Activated naive CD4-positive, alpha-beta T cell treated with anti-CD3 and anti-CD28 coated beads, Interleukin-2, amount 50 U/mL, for 16 hours (primary cell): Measurements from ENCODE around the gene NAA20.
"Not testable (repeated sequence)": the region's sequence is repeated elsewhere in the genome, so short reads cannot be mapped to it uniquely, and the experiment has no call there.

ENCODE experiments used
- DNase-seq: peaks from one replicate; pipeline ENCODE4 v3.0.0-alpha.2; 2020

The NAA20 gene

DNA sequence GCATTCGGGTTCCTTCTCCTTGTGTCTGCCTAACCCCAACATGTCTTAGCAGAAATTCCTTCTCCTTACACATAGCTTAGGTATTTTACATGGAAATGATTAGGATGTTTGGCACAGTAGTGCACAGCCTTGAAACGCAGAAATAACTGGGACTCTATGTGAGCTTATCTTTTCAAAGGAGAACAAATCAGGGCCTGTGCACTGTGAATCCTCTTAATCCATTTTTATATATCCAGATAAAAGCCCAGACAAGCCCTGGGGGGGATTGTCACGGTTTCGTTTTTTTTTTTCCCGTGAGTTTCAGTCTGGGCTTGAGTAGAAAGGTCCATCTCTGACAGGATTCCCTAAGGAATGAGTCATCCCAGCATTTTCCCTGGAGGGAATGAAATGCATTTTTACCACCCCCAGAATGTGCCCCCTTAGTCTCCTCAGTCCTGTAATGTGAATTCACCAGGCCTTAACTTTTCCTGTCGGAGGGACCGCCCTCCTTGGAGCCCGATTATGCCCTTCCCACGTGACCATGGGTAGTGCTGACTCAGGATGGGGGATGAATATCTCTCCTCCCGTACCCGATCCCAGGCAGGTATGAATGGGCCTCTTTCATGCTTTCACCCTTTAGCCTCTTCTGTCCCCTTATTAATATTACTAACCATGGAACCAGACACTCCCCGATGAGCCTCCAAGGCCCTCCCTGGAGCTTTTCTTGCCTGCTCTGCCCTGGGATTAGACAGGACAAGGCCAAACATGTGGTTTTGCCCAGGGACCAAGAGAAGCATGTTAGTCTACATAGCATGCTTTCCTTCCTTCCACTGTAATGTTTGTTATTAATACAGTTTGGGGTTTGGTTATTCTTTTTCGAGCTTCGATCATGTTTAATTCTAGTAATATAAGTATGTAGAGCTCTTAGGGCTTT lies 23.9 kb upstream of the NAA20 start:
- DNase-seq = no peak

DNA sequence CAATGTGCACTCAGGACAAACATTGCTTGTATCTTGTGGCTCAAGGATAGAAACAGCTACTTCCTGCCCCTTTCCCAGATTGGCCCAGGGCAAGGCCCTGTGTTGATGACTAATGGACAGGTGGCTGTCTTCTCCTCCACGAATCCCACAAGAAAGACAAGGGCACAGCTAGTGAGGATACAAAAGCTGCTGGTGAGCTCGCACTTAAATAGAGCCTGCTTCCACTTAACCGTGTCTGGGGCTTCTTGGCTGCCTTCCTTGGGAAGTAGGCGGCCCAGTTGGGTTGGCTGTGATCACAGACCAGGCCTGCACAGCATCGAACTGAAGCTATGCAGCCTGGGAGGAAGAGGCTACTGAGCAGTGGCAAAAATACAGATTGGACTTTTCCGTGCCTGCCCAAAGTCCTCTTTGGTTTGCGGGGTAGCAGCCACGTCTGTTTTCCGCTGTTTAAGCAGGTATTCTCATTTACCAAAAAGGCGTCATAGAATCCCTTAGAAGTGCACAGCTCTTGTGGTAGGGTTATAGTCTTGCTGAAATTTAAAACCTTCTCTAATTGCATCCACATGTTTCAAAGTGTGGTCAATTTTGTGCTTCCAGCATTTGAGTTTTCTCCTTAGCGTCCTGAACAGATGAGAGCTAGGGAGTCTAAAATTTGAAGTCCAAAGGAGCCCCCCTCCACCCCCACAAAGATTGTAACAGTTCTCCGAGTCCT lies 23.0 kb upstream of the NAA20 start:
- no peak for DNase-seq

DNA sequence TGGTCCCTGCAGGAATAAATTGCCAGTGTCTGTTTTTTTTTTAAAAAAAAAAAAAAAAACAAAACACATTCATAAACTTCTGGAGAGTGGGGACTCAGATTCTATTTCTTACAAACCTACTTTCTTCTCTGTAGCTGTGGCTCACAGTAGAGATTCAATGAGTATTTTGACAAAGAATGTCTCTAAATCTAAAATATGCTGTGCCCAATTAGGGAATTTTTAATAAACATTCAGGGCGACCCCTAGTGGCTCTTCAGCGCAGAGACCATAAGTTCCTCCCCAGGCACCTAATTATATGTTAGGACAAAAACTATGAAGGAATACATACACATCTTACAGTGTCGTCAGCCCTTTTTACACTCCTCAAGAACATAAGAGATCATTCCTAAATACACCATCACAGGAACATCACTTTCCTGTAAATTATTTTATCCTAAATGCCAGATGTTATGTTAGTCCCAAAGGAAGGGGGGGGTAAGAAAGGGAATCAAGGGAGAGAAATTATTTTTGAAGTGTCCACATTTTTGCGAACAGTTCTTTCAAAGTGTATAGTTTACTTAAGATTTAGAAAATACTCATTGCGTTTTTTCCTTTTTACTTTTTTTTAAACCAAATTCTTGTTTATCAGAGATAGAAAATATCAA lies 21.8 kb upstream of the NAA20 start:
- DNase-seq = no peak

DNA sequence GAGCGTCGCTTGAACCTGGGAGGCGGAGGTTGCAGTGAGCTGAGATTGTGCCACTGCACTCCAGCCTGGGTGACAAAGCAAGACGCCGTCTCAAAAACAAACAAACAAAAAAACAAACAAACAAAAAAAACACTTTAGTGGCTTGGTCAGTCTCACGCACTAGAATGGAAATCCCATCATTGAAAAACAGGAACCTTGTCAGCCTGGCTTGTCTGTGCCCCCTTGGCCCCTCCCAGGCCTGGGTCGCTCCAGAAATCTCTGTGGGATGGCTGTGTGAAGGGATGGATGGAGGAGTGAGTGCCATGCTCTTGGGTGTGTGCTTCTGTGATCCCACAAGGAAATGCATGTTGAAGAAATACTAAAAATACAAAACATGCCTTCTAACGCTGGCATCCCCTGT lies 20.9 kb upstream of the NAA20 start:
- DNase-seq = no peak

DNA sequence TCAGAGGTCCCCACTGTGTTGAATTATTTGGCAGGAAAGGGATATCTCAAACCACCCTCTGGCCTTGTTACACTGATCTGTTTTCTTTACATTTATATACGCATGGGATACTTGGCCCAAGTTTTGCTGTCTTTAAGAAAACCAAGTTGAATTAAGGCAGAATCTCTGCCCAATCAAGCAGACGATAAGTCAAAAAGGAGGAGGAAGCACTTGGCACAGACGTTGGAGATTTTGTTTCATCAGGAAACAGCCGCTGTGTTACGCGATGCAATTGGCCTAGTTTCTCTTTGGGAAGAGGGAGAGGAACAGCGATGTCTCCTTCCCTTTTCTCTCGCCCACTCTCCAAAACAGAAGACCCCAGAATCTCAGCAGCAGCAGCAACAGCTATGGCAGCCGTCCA lies 20.2 kb upstream of the NAA20 start:
- DNase-seq = no peak

DNA sequence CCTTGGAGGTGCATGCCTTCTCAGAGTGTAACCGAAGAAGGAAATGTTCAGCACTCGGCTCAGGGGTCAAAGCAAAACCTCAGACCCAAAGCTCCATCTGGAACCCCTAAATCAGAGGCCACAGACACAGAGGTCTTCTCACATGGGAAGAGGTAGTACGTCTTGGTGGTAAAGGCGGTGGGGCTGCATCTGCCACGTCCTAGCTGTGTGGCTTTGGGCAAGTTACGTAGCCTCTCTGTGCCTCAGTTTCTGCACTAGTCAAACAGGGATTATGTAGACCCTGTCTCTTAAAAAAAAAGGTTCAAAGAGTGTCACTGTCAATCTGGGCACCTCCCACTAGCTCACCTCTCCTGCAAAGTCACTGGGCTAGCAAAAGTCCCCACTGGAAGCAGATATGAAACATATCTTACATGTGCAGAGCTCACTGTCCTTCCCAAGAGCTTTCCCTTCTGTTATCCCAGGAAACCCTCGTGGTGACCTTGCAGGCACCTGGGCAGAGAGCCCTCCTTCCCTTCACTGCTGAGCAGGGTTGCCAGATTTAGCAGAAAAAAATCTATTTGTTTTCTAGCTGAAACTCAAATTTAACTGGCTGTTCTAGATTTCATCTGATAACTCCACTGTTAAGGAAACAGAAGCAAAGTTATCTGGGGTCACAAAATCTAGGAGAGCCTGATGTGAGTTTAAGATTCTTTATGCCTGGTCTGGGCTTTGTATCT lies 18.0 kb upstream of the NAA20 start:
- no peak for DNase-seq

DNA sequence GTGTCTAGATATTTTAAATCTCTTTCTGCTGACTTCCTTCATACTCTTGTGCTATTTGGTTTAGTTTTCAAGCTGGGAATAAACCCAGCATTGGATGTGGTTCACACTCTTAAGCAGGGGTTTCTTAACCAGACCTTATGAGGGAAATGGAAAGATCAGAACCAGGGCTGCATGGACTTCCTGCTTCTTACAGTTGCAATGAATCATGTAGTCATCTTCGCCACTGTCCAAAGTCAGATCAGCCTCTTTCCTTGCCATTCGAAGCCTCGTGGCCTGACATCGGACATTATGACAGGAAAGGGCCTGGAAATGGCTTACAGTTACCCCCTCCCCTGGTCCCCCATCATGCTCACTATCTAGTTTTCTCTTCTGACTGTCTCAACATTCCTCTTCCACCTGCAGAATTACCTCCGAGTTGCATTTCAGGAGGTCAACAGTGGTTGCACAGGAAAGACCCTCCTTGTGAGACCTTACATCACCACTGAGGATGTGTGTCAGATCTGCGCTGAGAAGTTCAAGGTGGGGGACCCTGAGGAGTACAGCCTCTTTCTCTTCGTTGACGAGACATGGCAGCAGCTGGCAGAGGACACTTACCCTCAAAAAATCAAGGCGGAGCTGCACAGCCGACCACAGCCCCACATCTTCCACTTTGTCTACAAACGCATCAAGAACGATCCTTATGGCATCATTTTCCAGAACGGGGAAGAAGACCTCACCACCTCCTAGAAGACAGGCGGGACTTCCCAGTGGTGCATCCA lies 16.8 kb upstream of the NAA20 start:
- no peak for DNase-seq

DNA sequence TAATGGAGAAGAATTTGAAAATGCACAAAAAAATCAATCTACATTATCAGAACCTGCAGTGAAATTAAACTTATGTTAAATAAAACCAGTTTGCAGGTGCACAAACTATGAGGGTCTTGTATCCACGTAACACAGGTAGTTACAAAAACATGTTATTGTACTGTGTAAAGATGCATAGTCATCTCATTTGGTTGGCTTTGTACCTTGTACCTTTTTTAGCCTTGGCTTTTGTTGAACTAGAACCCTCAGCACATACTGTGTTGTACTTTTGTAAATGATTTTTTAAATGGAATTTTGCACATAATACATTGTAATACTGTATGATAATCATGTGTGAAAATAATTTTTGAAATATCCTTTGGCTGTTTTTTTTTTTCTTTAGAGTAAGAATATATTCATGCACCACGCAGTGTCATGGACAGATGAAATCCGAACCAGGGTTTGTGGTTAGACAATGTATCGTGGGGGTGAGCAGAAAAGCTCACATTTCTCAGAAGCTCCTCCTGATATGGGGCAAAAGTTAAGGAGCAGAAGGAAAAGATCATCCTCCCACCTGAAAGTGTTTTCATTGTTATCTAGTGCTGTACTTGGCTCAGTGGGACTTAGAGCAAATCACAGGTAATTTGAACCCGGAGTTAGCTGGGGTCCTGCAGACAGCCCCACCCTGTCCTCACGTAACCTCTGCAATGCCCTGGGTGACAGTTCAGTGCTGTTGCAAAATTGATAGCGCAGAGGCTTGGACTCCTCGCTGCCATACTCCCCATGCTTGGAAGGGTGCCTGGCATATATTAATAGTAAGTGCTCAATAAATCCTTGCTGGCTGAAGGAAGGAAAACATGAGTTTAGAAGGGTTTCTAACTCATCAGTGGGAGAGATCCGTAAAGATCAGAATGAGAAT lies 14.8 kb upstream of the NAA20 start:
- DNase-seq = no peak

DNA sequence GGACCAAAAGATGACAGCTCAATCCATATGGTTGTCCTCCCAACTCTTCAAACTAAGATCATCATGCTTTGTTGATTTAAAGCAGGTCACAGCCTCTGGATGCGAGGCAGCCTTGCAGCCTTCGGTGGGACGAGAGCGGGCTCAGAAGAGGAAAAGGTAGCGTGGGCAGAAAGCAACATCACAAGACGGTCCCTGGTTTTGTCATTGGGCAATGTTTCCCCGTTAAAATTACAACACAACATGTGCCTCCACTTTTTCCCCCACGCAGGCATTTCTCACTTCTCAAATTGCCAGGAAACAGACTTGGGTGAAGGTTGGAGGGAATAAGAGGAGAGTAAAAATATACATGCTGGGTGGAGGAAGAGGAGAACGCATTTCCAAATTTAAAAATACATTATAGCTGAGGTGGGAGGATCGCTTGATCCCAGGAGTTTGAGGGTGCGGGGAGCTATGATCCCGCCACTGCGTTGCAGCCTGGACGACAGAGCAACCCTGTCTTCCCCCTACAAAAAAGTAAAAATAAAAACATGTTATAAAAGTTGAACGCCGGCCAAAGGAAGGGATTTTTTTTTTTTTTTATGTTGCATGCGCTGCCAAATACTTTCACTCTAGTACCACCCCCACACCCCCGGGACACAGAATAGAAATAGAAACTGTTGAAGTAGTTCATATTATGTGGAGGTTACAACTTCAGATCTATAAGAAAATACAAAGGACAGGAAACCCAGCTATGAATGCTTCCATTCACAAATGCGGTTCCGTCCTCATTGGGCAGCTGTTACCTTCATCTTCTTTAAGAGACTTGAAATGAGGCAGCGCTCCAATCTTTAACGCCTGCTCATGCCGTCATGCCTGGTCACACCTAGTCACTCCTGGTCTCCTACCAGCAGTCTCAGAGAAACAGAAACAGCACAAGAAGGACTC lies 13.9 kb upstream of the NAA20 start:
- DNase-seq = peak; percentile 26

DNA sequence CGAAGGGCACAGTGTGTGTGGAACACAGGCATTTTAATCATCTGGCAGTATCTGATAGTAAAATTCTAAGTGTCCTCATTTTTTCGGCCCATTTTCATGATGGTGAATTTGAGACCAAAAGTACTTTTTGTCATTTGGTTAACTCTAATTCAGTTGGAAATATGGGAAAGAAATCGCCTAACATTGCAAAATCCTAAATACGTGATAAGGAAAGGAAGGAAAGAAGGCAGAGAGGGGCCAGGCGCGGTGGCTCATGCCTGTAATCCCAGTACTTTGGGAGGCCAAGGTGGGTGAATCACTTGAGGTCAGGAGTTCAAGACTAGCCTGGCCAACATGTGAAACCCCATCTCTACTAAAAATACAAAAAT lies 13.2 kb upstream of the NAA20 start:
- not testable (repeated sequence) for DNase-seq

DNA sequence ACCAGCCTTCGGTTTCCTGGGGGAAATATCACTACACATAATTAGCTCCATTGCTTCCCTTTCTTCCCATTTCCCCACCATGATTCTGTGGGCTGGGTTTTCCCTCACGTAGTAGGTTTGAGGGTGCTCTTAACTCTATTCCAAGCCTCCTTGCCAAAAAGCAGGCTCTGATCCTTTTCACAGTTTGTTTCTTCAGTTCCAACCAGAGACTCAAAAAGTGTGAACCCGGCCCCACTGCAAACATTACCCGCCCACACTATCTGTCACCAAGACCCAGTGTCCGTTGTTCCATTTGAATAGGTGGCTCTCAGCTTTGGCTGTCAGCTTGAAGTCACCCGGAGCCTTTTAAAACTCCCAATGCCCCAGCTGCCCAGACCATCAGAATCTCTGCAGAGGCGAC lies 11.8 kb upstream of the NAA20 start:
- no peak for DNase-seq

DNA sequence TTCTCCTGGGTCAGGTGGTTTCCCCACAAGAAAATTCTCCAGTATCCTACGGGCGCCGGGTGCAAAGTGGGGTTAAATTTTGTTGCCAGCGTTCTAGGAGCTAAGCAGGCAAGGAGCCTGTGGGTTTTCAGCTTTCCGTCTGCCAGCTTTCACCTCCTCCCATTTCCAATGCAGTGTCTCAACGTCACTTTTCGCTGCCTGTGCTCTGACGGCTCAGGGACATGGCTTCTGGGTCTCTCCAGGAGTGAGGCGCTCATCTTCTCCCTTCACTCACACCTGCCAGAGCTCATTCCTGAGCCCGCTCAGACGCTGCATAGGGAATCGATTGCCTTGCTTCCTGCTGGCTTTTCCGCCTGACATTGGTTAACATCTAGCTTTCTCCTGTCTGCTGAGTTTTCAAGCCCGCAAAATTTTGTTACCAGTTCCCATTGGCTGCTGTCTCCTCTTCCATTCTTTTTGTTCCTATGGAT lies 7.3 kb upstream of the NAA20 start:
- DNase-seq = no peak

DNA sequence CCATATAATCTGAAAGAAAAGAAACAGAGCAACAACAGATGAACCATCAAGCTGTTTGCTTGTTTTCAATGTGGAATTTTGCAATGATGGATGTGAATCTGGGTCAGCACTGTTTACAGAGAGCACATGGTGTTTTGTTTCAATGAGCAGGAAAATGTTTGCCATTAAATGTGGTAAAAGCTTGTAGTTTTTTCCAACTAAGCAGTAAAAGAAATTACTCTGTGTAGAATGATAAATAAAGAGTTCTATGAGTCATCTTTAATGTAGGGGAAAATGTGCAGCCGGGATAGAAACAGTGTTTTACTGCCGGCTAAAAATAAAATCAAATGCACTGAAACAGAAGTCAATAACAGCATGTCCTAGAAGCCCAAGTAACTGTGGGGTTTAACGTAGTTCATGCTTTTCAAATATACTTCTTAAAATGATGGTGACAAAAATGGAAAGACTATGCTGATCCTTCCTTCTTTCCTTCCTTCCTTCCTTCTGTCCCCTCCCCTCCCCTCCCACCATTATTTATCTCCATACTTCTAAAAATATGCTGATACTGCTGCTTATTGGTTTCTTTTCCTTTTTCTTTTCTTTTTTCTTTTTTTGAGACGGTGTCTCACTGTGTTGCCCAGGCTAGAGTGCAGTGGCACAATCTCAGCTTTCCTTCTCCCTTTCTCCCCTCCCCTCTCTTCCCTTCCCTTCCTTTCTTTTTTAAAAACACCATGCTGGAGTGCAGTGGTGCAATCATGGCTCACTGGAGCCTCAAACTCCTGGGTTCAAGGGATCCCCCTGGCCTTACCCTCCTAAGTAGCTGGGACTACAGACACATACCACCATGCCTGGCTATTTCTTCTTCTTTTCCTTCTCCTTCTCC lies 6.3 kb upstream of the NAA20 start:
- DNase-seq = no peak

DNA sequence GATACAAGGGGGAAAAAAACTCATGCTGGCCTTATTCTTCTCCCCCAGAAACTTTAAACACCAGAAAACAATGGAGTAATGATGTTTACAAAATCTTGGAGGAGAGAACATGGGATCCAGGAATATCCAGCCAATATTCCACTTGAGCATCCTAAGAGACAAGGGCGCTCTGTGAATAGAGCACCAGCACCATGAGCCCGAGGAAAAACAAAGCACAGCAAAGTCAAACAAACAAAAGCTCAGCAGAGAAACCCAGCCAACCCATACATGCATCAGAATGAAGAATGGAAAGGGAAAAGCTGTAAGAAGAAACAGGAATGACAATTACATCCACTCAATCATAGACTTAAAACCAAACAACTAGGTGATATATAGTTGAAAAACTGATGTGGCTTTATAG lies 4.6 kb upstream of the NAA20 start:
- DNase-seq = no peak

DNA sequence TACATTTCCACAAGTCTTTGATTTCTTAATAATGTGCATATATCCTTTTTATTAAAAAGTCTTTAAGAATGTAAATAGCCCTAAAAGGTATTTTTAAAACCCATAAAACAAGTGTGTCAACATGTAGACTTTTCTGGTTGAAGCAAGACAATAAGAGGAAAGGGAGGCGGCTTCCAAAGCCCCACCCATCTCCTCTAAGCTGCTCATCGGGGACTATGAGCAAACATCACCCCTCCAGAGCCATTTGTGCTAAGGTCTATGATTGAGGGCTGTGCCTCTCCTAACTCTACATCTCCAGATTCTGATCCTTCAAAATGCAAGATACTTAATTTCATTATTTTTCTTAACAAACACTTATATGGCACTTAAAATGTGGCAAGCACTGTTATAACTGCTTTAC lies 2.5 kb upstream of the NAA20 start:
- peak; percentile 23 for DNase-seq

DNA sequence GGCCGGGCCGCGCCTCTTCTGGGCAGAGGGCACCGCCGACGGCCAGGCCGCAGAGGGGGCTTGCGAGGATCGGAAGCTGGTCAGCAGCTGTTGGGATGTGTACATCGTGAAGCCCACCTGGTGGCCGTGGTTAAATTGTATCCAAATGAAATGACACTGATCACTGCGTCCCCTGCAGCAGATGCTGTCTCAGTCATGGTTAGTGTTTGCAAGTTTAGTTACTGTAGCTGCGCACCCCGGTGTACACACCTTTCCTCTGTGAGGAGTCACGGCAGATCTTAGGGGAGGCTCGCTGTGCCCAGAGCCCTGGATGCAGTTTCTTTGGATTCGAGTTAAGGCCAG lies 653 bp downstream of the NAA20 start:
- peak; percentile 18 for DNase-seq

DNA sequence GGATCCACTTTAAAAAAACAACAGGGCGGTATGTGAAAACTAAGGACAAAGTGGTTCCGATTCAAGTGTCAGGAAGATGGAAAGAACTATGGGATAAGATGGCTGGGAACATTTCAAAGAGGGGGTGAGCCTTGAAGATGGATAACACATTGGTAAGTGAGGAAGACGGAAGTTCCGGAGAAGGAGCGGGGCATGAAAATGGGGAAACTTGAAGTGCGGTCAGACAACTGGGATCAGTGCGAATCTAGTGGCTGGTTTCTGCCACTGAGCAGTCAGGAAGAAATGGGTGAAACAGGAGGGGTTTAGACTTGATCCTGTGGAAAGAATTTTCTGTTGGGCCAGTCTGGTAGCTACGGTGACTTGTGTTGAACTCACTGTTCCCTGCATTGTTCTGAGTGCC lies 1.2 kb downstream of the NAA20 start:
- no peak for DNase-seq

DNA sequence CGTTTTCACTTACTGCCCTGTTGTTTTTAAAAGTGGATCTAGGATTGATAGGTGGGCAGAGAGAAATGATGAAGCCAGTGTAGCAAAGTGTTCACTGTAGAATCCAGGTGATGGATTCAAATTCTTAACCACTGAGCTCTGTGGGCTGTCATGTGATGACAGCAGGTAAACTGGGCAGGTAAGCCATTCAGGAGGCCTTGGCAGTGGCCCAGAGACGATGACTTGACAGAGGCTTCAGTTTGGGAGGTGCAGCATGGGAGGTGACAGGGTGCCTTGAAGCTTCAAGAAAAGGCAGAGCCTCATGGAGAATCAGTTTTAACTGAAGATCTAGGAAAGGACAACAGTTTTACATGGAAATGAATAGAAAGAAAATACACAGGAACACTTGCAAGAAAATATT lies 2.0 kb downstream of the NAA20 start:
- no peak for DNase-seq

DNA sequence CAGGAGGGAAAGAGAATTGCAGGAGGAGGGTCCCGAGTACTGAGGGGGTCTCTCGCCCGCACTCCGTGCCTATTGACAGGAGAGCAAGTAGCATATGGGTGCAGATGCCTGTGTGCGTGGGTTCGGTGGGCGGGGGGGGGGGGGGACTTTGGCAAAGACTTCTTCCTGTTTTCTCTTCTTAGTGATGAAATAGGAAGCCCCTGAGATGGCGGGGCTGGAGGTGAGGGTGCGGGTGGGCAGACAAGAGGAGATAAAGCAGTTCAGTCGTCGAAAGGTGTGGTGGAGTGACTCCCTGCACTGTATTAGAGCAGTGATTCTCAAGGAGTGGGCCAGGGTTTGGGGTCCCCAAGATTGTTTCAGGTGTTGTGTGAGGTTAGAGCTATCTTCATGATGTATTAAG lies 3.7 kb downstream of the NAA20 start:
- no peak for DNase-seq
